PC-3 (cell line): ENCODE data around the gene CROCC2.

Experiments
- EZH2 ChIP-seq: fragments of 300-600 bp; sonication (generic); IDR thresholded peaks from one replicate; pipeline ENCODE4 v1.6.1; 2017; ENCODE audit warnings: antibody characterized with exemption, mild to moderate bottlenecking, low read length; ENCODE audit not compliant: unreplicated experiment
- EZH2phosphoT487 ChIP-seq: fragments of 300-600 bp; sonication (generic); IDR thresholded peaks from 2 replicates; pipeline ENCODE4 v1.6.1; 2018; ENCODE audit warnings: mild to moderate bottlenecking, antibody characterized with exemption, low read length, borderline replicate concordance
- TF ChIP-seq, protein P1 (sequence below): fragments of 300-600 bp; sonication (generic); conservative IDR thresholded peaks from 2 replicates; pipeline ENCODE4 v1.5.1; 2017; ENCODE audit warnings: antibody characterized with exemption, low read depth, mild to moderate bottlenecking, low read length

DNA sequence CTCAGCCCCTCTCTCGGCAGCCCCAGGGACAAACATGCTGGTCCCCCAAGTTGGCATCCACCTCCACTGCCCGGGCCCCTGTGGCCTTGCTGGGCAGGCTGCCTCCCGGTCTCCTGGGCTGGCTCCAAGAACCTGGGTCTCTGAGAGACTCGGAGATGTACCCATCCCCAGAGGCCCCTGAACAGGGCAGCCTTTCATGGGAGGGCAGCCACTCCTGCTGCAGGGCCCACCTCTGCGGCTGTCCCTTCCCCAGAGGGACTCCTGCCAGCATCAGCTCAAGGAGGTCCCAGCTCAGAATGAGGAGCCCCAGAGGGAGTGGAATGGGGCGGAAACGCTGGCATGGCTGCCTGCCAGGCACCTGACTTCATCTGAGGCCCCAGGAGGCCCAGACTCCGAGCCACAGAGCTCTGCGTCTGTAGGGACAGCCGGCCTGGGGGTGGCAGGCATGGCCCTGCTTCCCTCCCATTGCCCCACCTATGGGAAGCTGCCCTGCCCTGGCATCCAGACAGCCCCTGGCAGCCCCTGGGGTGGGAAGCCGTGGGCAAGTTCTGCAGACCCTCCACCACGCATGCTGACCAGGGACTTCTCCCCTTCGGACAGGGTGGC is 857 bp upstream of the CROCC2 start:
- TF ChIP-seq EZH2: no peak
- TF ChIP-seq, protein P1, sequence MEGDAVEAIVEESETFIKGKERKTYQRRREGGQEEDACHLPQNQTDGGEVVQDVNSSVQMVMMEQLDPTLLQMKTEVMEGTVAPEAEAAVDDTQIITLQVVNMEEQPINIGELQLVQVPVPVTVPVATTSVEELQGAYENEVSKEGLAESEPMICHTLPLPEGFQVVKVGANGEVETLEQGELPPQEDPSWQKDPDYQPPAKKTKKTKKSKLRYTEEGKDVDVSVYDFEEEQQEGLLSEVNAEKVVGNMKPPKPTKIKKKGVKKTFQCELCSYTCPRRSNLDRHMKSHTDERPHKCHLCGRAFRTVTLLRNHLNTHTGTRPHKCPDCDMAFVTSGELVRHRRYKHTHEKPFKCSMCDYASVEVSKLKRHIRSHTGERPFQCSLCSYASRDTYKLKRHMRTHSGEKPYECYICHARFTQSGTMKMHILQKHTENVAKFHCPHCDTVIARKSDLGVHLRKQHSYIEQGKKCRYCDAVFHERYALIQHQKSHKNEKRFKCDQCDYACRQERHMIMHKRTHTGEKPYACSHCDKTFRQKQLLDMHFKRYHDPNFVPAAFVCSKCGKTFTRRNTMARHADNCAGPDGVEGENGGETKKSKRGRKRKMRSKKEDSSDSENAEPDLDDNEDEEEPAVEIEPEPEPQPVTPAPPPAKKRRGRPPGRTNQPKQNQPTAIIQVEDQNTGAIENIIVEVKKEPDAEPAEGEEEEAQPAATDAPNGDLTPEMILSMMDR: no peak
- no peak for TF ChIP-seq EZH2phosphoT487
